Measurements from ENCODE around the gene CENPB.
A peak's percentile ranks its signal among the peaks of the same experiment; 100 is the strongest.

DNA sequence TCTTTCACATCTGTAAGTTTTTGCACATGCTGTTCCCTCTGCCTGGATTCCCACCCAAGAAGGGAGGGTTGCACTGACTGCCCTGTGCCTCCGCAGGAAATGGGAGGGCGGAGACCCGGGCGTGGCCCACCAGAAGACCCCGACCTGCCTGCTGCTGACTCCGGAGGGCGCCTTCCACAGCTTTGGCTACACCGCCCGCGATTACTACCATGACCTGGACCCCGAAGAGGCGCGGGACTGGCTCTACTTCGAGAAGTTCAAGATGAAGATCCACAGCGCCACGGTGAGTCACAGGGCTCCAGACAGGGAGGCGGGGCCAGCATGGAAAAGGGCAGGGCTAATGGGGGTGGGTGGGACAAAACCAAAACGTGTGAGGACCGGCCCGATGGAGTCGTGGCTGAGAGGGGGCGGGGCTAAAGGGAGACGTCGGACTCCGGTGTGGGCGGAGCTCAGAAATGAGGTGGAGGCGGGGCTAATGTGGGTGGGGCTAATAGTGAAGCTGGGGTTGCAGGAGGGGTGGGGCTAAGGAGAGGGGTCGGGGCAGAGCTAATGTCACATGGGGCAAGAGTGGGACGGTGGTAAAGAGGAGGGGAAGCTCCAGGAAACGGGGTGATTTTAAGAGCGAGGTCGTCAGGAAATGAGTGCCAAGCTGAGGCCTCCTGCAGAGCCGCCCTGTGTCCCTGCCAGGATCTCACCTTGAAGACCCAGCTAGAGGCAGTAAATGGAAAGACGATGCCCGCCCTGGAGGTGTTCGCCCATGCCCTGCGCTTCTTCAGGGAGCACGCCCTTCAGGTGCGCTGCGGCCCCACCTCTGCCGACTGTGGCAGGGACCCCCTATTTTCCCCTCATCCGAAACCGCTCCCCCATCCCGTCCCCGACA lies 41.5 kb downstream of the CENPB start:
- TF ChIP-seq USF1 (IDR thresholded peaks at IDR 0.05) (peak; percentile 66), EP300 (IDR thresholded peaks at IDR 0.05; ENCODE audit: borderline replicate concordance) (no peak), YY1 (IDR thresholded peaks at IDR 0.05; ENCODE audit: low read depth) (0 out of 2 replicates have a peak, but pooled peaks have one; percentile 16), RAD21 (IDR thresholded peaks at IDR 0.05; ENCODE audit: low read depth) (0 out of 2 replicates have a peak, but pooled peaks have one; percentile 17), TCF12 (IDR thresholded peaks at IDR 0.05; ENCODE audit: low read depth) (no peak)
- TF ChIP-seq, protein P1, sequence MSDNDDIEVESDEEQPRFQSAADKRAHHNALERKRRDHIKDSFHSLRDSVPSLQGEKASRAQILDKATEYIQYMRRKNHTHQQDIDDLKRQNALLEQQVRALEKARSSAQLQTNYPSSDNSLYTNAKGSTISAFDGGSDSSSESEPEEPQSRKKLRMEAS (IDR thresholded peaks at IDR 0.05) = peak; percentile 50; the same call in 1 of the 2 replicates
